Head of caudate nucleus (tissue), 42 donors: ENCODE measurements around the gene DIDO1.

Experiments used
- DNase-seq, 42 donors: peaks; one replicate each; pipeline versions ENCODE4 v3.0.0 to v3.0.0-alpha.2; 2020 to 2021; ENCODE audit warnings: mixed read lengths in 7 of 42
- intact Hi-C: fragments of 100-400 bp; cut with DNase I; formaldehyde crosslinking; loops from one replicate; pipeline ENCODE4 v1.15.0; 2022

Gene DIDO1

GRCh38 chr20:62926229-62927127 is at the start of gene DIDO1:
DIDO1 (minus strand) TSS chr20:62926505.
- intact Hi-C loops = loop anchor here (1.0 kb wide), 1 partner anchor 11 kb away; no protein-coding TSS in a partner anchor
- DNase-seq = peak; percentile 74 to 96 (median 92)

GRCh38 chr20:62975251-62975760 is 49.0 kb upstream of the DIDO1 start:
- no peak for DNase-seq
- intact Hi-C loops = no loop called here

GRCh38 chr20:62972845-62973745 is 46.8 kb upstream of the DIDO1 start:
- intact Hi-C loops = no loop called here
- no peak for DNase-seq

GRCh38 chr20:62971950-62972844 is 45.9 kb upstream of the DIDO1 start:
- intact Hi-C loops = no loop called here
- DNase-seq = peak; percentile 70 to 93 (median 85)

GRCh38 chr20:62971211-62971949 is 45.1 kb upstream of the DIDO1 start:
- intact Hi-C loops = no loop called here
- DNase-seq = no peak

GRCh38 chr20:62970307-62971210 is 44.3 kb upstream of the DIDO1 start:
- intact Hi-C loops = no loop called here
- no peak for DNase-seq

GRCh38 chr20:62969939-62970306 is 43.6 kb upstream of the DIDO1 start:
- no peak for DNase-seq
- intact Hi-C loops = no loop called here

GRCh38 chr20:62969179-62969760 is 43.0 kb upstream of the DIDO1 start:
- no peak for DNase-seq
- intact Hi-C loops = no loop called here

- no peak for DNase-seq
- intact Hi-C loops = no loop called here
Observed at GRCh38 chr20:62968378-62969178, 42.3 kb upstream of the DIDO1 start.

GRCh38 chr20:62967628-62968351 is 41.5 kb upstream of the DIDO1 start:
- intact Hi-C loops = no loop called here
- no peak for DNase-seq

- no peak for DNase-seq
- intact Hi-C loops = no loop called here
Observed at GRCh38 chr20:62967149-62967501, 40.8 kb upstream of the DIDO1 start.

- intact Hi-C loops = no loop called here
- no peak for DNase-seq
Observed at GRCh38 chr20:62966212-62967148, 40.2 kb upstream of the DIDO1 start.

GRCh38 chr20:62965363-62965771 is 39.1 kb upstream of the DIDO1 start:
- intact Hi-C loops = no loop called here
- no peak for DNase-seq

- no peak for DNase-seq
- intact Hi-C loops = no loop called here
Observed at GRCh38 chr20:62964700-62965099, 38.4 kb upstream of the DIDO1 start.
